ENCODE data around the gene KREMEN1.

DNA sequence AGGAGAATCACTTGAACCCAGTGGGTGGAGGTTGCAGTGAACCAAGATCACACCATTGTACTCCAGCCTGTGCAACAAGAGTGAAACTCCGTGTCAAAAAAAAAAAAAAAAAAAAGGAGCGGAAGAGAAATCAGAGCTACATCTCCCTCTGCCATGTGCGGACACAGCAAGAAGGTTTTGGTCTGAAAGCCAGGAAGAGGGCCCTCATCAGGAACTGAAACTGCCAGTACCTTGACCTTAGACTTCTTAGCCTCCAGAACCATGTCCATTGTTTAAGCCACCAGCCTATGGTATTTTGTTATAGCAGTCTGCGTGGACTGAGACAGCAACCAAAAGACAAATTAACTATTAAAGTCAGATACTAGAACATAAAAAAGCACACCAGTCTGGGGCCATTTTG lies 41.6 kb downstream of the KREMEN1 start:
- TF ChIP-seq, protein P1, sequence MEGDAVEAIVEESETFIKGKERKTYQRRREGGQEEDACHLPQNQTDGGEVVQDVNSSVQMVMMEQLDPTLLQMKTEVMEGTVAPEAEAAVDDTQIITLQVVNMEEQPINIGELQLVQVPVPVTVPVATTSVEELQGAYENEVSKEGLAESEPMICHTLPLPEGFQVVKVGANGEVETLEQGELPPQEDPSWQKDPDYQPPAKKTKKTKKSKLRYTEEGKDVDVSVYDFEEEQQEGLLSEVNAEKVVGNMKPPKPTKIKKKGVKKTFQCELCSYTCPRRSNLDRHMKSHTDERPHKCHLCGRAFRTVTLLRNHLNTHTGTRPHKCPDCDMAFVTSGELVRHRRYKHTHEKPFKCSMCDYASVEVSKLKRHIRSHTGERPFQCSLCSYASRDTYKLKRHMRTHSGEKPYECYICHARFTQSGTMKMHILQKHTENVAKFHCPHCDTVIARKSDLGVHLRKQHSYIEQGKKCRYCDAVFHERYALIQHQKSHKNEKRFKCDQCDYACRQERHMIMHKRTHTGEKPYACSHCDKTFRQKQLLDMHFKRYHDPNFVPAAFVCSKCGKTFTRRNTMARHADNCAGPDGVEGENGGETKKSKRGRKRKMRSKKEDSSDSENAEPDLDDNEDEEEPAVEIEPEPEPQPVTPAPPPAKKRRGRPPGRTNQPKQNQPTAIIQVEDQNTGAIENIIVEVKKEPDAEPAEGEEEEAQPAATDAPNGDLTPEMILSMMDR (IDR thresholded peaks at IDR 0.05; ENCODE audit: low read length), result no peak
- TF ChIP-seq EZH2 (optimal IDR thresholded peaks at IDR 0.05; ENCODE audit: low read depth, low read length), result no peak

All from MM.1S (cell line).